Suppressor macrophage treated with lipopolysaccharide for 1 hour (primary cell): ENCODE data around the gene ATRN.

Source experiments
- DNase-seq, 3 donors: peaks; one replicate each; pipeline ENCODE4 v3.0.0-alpha.2; 2020 to 2022

ATRN gene

DNA sequence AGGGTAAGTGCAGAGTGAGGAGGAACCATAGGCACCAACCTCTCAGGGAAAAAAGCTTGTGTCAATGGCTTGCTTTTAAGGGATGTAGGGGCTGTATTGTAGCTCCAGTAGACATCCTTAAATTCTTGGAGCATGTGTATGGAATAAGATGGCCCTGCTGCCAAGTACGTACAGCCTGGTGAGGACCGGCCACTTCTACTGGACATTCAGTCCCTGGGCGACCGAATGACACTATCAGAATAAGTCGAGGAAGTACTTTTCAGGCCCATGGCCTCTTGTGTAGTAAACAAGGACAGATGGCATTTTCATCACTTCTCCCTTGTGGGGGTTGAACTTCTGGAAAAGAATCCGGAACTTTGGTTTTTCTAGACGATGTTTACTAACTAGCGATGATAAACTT, 159.6 kb downstream of the ATRN start:
- no peak for DNase-seq

DNA sequence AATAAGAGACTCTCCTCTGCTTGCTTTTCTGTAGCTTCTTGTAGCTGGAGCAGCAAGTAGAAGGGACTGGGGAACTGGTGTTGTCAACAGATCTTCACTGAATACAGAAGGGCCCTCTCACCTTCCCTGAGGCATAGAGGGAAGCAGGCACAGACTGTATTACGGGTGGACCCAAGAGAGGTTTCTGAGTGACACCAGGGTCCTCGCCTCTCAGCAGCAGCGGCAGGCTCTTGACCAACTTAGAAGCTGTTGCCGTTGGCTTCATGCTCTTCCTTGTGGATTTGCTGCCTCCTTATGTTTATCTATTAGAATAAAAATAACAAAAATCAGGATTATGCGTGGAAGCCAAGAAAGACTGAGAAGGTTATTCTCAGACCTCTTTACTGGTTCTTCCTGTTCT, 160.7 kb downstream of the ATRN start:
- no peak for DNase-seq

DNA sequence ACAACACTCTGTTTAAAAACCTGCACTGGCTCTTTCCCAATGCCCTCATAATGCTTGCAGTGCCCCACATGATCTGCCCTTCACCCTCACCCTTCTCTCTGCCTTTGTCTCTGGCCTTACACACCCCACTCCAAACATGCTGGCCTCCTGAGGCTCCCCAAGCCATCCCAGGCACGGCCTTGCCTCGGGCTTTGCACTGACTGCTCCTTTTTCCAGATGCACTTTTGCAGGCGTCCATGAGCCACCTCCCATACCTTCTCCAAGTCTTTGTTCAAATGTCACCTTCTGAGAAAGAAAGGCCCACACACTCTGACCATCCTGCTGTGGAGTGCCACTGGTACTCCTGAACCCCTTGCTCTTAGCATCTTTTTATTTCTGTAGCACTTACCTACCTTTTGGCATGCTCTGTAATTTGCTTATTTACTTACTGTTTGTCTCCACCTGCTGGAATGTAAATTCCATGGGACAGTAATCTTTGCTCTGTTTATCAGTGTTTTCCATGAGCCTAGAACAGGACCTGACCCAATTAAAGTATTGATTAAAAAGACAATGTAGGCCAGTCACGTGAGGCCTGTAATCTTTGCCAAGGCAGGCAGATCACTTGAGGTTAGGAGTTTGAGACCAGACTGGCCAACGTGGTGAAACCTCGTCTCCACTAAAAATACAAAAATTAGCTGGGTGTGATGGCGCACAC, 161.6 kb downstream of the ATRN start:
- no peak for DNase-seq

DNA sequence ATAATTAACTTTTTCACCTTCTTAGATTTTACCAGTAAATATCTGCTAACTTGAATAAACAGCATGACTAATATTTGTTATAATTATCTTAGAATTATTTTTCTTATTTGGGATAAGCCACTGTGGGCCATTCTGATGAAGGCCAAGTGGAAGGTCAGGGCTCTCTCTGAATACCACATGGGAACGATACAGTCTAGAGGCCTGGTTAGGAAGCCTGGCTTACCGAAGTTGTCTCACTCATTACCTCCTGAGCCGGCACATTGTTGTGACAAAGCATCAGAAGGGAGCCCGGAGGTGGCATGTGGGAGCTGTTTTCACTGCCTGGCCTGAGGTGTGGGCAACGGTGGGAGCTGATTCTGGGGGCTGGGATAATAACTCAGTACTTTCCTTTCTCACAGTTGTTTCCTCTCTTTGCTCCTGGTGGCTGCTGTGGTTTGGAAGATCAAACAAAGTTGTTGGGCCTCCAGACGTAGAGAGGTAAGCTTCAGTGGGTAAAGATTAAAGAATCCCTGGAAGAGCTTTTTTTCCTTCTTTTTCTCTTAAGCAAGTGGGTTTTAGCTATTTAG, 163.2 kb downstream of the ATRN start:
- DNase-seq: peak in 1 of 3 donors; percentile 8

DNA sequence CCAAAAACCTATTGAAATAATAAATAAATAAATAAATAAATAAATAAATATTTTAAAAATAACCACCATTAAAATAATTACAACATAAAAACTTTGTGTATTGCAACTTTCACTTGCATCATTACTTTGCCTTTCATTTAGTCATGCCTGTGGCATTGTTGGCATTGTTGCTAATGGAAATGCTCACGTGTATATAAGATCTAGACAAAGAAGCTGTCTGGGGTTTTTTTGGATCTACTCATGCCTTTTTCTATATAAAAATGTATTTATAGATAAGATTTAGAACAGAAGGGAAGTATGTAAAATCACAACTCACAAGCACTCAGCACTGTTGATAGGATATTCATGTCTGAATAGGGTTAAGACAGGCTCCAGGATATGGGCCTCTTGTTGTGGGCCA, 164.5 kb downstream of the ATRN start:
- DNase-seq: no peak

DNA sequence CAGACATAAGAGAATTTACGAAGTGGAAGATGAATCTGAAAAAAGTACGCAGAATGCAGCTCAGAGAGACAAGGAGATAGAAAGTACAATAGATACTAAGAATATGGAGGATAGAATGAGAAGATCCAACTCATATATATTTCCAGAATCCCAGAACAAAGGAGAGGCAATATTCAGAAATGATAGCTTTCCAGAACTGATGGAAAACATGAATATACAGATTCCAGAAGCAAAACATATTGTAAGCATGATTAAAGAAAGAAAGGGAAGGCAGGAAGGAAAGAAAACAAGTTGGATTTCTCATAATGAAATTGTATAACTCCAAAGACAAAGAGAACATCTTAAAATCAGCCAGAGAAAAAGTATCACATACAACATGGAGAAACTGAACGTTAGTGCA, 169.4 kb downstream of the ATRN start:
- DNase-seq: no peak

DNA sequence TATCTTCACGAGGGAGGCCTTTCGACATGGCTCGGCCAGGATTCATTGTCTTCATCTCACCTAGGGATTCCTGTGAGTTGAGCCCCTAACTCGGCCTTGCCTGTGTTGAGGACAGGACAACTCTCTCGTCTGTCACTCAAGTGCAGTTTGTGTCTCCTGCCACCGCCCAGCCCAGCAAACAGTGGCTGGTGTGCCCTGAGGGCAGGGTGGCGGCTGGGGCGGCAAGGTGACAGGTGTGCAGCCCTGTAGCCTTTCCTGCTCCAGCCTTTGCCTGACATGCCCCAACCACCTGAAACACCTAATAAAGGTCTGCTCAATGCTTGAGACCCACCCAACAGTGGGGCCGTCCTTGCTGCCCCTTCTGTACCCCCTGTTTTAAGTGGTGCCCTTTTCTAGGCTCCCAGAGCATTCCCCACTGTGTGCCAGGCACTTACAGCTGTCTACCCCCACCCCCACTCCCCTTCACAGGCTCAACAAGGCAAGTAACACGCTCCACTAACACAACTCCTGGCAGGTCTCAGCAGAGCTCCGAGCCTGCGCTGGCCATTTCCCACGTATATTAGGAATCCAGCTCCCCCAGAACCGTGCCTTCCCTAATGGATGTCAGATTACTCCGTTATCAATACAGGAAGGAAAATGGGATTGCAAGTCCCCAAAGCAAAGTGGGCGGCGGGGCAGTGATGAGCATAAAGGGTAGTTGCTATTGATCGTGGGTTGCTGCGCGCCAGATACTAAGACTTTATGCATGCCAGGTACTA, 174.7 kb downstream of the ATRN start:
- no peak for DNase-seq

DNA sequence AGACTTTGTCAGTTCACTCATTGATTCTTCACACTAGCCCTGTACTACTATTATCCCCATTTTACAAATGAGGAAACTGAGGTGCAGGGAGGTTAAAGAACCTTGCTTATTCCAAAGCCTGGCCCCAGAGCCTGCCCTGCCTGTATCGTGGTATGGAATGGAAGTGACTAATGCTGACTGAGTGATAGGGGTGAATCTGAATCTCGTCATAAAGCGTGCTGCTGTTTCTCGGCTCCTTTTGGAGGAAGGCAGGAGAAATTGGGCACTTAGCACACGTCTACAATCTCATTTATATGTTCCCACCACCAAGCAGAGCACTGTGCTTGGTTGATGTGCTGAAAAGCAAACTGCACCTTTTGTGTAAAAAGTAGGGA, 175.2 kb downstream of the ATRN start:
- no peak for DNase-seq

DNA sequence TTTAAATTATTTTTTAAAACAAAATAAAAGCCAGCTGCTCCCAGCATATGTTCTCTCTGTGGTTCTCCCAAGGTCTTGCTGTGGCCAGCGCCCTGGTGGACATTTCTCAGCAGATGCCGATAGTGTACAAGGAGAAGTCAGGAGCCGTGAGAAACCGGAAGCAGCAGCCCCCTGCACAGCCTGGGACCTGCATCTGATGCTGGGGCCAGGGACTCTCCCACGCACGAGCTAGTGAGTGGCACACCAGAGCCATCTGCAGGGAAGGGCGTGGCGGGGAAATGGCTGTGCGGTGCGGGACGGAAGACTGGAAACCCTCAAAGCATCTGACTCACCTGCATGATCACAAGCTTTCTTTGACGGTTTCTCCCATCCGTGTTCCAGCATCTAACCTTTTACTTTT, 175.8 kb downstream of the ATRN start:
- no peak for DNase-seq

DNA sequence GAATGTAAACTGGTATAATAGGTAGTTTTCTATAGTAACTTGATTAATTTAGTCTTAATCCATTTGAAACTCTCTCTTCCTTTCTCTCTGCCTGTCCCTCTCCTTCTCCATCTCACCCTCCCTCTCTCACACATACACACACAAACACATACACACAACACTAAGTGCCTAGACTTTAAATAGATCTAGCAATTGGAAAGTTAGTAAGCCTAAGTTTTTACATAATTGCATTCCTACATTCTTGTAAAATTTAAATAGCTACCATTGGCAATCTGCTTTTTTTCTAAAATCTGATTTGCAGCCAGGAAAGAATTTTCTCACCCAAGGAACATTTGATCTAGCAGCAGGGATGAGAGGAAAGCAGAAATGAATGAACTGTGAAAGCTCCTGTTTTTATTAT, 176.7 kb downstream of the ATRN start:
- DNase-seq: no peak

DNA sequence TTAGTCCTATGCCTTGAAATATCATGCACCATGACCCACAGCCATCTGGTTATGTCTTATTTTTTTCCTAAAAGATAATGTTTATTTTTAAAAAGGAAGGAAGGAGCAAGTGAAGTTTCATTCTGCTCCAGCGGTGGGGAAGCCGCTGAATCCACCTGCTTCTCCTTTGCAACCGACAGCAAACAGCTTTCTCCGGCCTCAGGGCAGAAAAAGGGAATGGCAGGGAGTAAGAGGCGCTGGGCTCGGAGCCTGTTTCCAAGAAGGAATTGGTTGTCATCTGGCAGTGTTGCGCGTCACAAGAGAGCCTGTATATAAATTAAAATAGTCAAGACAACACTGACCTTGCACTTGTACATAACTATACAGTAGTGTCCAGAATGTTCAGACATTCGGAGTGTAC, 178.1 kb downstream of the ATRN start:
- DNase-seq: no peak

DNA sequence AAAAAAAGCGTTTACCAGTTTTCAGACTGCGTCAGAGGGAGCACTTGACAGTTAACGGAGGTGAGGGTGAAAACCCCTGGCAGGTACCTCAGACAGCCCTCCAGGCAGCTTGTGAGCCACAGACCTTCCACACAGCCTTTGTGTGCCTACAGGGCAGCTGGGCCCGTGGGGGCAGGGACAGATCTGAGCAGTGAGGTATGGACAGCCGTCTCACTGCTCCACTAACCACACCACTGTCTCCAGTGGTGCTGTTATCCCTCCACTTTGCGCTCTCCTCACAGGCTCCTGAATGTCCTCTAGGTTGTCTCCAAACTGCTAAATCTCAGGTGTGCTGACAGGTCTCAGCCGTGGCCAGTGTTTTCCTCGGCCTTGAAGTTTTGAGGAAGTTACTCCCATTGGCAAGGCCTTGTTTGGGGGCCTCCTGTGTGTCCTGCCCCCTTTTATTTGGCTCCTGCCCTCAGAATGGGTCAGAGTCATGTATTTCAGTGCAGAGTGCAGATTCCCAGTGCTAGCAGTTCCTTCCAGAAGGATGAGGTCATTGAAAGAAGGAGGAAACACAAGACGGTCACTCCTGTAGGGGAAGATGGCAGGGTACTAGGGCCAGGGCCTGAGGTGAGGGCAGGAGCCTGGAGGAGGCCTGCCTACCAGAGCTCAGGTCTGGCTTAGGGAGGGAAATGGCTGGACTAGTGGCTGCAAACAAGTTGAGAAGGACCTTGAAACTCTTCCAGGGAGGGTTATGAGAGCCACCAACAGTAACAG, 180.6 kb downstream of the ATRN start:
- DNase-seq: peak in 2 of 3 donors; percentile 30 to 34

DNA sequence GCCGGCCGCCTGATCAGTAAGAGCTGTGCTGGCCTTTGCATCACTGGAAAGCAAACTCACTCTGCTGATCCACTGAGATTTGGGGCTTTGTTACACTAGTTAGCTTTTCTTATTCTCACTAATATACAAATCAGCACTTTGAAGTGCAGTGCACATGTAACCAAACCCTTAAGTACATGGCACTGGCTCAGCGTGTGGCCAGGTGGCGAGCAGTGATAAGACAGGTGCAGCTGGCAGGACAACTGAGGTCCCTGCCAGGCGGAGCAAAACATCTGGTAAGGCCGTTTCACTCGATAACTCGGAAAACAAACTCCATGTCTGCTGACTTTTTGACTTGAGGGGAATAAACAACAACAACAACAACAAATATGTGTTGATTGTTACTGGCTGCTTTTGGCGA, 181.4 kb downstream of the ATRN start:
- DNase-seq: peak in 1 of 3 donors; percentile 21

DNA sequence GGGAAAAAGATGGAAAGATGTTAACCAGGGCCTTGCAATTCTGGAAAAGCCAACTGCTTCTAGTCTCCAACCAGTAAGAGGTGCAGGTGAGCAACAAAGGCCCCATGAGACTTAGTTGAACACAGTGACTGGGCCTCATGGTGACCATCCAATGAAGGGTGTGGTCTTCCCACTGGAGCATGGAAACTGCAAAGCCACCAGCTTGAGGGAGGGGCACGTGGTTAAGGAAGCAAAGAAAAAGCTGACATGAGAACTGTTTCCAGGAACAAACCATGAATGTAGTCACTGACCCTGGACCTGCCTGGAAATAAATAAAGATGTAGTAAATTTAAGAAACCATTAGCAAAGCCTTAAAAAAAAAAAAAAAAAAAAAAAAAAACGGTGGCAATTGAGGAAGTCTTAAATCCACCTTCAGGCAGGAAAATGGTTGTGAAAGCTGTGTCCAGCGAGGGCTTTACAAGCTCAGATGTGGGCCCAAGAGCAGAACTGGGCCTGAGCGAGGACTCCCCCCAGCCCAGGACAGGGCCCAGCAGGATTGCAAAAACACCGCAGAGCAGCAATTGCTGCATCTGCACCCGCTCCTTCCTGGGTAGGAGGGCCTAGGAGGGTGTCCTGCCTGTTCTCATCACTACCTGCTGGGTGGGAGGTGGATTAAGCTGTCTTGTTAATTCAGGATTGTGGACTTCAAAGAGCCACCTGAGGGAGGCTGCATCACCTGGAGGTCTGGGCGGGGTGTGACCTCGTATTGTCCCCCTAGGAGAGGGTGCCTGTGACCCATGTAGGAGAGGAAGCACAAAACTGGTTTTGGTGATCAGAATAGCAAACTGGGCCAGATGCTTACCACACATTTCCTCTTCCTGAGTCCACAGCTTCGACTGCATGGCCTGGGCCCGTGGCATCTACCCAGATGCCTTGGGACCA, 182.1 kb downstream of the ATRN start:
- peak in 1 of 3 donors; percentile 40 for DNase-seq

DNA sequence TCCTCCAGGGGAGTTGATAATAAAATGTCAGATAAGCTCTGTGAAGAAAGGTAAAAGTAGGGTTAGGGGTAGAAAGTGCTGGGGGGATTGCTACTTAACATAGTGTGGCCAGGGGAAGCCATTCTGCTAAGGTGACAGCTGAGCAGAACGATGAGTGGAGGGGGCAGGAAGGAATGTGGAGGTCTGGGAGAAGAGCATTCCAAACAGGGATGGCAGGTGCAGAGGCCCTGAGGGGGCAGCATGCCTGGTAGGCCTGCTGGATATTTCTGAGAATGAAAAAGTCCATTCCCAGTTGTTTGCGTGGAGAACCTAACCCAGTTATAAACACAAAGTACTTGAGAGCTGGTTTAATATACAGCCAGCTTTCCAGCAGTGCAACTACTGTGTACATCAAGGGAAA, 183.1 kb downstream of the ATRN start:
- DNase-seq: no peak

DNA sequence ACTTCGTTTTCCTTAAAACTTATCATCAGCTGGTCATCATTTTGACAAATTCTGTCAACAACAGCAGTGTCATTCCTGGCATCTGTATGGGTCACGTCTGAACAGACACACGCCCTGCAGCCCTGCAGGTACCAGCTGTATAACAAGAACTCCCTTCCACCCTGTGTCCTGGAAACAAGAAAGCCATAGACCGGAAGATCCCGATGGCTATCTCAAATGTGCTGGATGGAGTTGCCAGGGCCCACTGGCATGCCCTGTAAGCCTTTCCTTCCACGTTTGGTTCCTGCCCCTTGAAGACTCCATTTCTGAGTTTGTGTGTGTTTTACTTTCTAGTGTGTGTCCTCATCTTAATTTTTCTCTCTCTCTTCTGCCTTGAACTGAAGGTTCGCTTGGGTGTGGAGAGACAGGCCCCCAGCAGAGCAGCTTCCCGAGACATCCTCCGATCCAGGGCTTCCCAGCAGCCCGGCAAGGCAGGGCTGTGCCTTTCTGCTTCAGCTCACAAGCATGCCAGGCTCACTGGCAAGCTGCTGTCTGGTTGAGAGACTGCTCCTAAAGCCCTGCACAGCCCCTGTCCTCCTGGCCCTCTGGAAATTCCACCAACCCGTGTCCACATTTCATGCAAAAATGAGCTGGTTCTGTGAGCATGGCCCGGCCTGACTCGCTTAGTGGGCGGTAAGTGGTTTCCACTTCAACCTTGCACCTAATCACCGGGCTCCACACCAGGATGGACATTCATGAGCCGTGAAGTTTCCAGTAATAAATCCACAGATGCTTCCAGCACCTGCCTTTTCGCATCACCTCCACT, 183.7 kb downstream of the ATRN start:
- DNase-seq: no peak

DNA sequence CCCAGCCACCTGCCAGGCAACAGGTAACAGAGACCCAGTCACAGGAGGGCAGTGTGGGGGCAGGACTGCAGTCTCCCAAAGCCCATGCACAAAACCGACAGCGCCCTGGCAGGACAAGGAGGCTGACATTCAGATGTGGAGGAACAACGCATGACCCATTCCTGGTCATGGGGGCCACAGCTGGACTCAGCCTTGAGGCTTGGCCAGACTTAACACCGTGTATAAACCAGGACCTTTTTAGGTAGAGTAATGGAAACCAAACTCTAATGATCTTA, 184.2 kb downstream of the ATRN start:
- no peak for DNase-seq

DNA sequence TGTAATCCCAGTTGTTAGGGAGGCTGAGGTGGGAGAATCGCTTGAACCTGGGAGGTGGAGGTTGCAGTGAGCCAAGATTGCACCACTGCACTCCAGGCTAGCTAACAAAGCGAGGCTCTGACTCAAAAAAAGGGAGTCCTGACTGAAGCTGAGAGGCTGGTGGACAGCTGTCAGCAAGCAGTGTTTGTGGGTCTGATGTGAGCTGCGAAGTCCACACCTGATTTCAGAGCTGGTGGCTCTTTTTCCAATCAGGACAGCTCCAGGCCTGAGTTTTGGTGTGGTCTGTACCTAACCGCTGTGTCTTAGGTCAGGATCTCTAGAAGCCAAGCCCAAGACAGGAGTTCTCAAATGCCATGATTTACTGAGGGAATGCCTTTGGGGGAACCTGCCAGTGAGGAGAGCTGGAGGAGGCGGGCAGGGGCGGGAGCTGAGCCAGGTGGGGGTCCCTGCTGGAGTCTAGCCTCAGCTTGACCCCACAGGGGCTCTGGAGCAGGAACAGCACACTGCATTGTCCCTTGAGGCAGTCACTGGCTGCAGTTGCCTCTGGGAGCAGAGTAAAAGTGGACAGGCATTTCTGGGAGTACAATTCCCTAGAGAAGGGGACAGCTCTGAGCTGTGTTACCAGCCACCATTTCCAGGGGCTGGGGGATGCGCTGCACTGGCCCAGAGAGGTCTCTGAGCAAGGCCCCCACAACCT, 187.3 kb downstream of the ATRN start:
- DNase-seq: no peak

DNA sequence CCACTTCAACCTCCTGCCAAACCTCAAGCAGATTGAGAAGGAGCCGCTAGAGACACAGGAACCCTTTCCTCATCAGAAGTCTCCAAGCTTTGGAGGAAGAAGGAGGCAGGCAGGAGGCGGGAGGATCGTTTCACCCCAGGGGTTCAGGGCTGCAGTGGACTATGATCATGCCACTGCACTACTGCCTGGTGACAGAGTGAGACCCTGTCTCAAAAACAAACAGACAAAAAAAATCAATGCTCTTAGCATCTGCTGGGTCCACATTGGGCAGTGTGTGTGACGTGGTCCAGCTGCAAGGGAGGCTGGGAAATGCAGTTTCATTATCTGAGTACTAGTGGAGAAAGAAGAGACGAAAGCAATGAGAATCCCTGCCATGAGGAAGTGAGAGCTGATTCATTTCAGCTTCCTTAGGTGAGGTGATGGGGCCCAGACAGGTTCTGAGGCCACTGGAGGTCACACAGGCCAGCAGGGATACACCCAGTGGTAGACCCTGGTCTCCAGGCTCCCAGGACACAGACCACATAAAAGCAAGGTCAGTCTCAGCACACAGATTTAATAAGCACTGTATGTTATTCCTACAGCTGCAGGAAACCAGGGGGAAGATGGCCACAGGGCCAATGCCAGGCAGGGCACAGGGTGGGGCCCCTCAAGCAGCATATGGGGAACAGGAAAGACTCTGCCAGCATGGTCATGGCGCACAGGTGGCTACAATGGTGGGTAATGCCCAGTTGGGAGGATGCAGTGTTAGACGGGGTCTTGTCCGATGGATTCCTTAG, 188.1 kb downstream of the ATRN start:
- DNase-seq: peak; percentile 46 to 61 (median 50)

DNA sequence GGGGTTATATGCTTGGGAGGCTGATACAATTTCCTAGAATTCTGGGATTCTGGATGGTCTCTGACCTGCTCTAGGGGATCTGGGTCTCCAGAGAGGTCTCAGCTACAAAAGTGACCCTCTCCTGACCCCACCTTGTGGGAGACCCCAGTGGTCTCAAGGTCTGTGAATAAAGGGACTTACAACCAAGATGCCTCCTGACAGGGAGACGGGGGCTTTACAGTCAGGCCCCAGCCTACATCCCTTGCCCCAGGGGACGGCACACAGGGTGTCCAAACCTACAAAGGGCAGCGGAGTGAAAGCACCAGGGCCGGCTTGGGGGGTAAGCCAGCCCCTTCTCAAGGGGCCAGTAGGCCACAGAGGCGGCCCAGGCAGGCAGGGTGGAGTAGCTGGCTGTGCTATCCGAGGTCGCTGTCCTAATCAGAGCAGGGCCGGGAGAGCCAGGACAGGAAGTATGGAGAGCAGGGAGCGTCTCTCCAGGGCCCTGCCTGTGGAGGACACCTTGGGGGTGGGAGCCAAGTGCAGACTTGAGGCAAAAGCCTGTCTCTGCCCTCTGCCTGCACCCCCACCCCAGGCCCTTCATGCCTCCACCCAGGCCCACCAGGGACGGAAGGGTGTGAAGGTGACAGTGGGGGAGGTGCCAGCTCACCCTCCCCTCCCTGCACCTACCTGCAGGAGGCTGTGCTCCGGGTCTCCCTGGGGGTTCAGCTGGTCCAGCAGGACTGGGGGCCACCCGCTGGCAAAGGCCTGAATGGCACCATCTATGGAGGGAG, 188.9 kb downstream of the ATRN start:
- no peak for DNase-seq
